Nucleus accumbens (tissue), 56 donors: Measurements from ENCODE around the gene IRF4.
"Not testable (repeated sequence)": the region's sequence is repeated elsewhere in the genome, so short reads cannot be mapped to it uniquely, and the experiment has no call there.

Source experiments
- DNase-seq, 56 donors: peaks; one replicate each; lab custom pipeline; 2025; lab: John Stamatoyannopoulos, UW

IRF4 gene

DNA sequence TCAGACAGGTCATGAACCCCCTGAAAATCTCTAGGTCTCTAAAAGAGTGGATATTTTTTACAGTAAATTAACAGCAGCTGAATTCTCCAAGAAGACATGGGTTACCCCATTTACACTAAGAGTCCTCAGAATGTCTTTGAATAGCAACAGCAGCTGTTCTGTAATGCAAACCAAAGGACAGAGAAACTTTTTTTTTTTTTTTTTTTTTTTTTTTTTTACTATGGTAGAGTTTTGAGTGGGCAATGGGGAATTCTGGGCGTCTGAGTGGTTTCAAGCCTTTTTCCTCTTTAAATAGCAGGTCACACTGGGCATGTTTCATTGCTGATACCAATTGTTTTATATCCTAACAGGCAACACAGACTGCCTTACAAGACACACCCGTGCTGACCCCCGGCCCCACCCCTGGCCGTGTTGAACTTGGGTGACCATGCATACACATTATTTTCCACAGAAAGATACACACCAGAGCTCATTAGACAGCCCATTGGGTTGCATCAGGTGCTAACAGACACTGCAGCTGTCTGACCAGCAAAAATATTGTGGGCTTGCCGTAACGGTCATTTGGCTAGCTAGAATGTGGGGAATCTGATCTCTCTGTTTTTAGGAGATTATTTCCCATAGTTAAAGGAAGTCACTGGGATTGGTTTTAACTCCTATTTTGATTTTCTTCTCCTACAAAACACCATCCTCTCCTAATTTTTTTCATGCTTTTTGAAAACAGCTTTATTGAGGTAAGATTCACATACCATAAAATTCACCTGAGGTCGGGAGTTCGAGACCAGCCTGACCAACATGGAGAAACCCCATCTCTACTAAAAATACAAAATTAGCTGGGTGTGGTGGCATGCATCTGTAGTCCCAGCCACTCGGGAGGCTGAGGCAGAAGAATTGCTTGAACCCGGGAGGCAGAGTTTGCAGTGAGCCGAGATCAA, 26.7 kb upstream of the IRF4 start:
- no peak for DNase-seq

DNA sequence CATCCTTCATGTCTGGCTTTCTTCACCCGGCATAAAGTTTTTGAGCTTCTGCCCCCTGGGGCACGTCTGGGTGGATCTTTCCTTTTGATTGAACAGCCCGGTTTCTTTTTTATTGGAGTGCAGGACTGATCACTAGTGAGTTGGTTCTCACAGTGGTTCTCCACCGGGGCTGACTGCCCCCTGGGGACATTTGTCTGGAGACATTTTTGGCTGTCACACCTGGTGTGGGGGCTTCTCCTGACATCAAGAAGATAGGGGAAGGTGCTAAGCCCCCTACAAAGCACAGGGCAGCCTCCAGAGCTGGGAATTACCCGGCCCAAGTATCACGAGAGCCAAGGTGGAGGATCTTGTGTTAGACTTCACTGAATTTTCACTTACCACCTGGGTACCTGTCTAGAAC, 25.7 kb upstream of the IRF4 start:
- no peak for DNase-seq

DNA sequence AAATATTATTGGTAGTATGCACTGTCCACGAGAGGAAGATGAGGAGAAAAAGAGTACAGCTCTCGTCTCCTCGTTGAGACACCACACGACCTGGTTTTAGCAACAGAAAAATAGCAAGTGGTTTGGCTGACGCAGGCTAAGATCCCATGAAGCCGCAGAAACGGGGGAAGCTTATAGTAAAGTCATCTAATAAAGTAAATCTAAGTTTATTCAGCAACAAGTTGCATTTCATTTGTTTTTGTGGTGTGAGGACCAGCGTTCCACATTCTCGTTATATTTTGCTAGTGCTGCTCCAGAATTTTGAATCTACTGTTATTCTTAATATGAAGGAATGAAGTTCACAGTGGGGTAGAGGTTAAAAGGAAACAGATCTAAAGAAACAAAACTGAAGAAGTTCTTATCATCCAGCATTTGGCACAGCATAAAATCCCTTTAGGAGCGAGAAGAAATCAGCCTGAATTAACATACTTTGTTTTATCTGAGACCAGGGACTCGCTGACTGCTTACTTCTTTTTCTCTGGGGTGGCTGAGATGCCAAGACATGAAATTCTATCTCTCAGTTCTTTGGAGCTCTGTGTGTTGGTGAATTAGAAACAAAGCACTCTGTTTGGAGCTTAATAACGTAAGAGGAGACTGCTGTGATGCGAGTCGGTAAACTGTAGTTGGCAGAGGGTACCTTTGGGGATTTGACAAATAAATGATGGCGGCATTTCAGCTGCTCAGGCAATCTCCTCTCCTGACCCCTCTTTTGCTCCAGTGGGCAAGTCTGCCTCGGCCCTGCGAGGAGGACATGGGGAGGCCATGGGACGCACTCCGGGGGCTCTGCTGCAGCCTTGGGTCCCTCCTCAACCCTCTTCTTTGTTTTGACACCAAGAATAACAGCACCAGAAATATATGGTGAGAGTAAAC, 24.9 kb upstream of the IRF4 start:
- no peak for DNase-seq

DNA sequence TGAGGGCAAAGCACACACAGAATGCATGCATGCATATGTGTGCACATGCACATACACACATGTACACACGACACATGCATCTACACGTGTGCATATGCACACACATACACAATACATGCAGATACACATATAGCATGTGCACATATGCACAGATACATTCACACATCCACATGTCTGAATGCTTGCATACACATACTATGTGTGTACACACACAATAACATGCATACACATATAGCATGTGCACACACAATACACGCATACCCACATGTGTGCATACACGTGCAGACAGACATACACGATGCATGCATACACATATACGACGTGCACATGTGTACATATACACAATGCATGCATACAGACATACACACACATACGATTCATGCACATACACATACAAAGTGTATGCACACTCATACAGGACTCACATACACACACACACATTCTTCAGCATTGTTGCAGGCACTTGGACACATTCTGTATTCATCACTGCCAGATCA, 24.2 kb upstream of the IRF4 start:
- DNase-seq: no peak

DNA sequence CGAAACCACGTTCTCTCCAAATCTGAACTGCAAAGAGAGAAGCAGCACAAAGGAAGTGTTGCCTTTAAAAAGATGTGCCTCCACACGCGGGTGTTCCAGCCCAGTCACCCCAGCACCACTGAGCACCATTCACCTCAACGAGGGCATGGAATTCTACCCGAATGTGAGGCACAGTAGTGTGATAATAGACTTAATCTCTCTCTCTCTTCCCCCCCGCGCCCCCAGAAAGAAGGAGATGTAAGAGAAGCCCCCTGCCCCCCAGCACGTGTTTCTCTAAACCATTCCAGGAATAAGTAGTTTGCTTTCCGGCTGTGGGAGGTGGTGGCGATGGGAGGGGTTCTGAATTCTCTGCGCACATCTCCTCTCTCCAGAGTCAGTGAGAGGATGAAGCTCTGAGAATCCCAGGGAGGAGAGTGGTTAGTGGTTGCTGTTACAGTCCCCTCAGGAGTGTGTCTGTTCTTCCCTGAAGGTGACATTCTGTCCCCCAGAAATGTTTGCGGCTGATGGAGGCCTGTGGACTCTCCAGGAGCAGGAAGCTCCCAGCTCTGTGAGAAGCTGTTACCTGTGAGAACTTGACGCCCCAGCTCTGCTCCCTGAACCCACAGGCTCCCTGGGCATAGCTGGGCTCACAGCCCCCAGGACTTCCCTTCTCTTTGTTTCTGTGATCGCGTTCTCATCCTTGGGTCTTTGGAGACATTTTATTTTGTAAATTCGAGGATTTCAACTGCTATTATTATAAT, 23.5 kb upstream of the IRF4 start:
- no peak for DNase-seq

DNA sequence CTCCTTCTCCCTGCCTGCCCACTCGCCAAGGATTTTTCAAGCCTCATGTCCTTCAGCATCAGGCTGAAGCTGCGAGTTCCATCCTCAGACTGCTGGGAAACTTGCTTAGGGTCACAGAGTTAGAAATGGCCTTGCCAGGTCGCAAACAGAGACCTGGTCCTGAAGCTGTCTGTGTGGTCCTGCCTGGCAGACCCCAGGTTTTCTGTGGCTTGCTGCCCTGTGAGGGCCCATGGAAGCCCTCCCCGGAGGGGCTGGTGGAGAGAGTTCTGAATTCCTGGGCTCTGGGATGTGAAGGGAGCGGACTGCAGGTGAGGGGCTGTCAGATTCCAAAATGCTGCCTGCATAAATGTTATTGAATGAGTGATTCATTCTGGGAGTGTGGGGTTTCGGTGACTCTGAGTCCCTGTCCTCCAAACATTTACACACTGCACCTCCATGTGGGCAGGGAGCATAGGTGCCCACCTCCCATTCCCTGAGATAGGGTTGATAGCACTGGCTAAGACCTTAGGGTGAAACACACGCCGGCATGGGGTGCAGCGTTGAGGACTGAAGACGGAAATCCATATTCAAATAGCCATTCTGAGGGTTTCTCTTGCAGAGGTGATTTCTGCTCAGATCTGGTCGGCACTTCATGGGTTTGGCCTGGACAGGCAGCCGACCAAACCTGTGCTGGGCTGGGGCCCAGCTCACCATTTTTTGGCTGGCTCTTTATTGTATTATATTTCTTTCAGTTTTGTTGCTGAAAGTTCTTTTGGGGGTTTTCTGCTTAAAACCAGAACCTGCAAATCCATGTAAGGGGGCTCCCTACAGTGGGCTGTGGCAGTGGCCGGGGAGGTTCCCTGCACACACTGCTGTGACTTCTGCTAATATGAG, 21.8 kb upstream of the IRF4 start:
- no peak for DNase-seq

DNA sequence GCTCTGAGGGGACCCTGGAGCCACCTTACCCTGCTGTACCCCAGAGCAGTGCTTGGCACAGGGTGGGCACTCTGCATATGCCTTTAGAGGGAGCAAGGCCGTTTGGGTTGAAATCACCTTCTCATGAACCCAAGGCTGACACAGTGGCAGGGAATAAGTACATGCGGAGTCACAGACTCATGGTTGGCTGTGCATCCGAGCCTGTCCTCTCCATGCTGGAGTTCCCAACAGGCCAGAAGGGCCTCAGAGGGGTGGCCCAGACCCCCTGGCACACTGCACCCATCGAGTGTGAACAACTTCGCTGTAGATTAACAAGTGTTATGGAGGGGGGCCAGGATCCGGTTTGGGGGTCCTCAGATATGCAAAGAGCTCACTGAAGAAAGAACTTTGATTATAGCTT, 21.0 kb upstream of the IRF4 start:
- no peak for DNase-seq

DNA sequence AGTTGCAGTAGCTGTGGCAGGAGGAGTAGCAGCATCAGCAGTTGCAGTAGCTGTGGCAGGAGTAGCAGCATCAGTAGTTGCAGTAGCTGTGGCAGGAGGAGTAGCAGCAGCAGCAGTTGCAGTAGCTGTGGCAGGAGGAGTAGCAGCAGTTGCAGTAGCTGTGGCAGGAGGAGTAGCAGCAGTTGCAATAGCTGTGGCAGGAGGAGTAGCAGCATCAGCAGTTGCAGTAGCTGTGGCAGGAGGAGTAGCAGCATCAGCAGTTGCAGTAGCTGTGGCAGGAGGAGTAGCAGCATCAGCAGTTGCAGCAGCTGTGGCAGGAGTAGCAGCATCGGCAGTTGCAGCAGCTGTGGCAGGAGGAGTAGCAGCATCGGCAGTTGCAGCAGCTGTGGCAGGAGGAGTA, 19.7 kb upstream of the IRF4 start:
- not testable (repeated sequence) for DNase-seq

DNA sequence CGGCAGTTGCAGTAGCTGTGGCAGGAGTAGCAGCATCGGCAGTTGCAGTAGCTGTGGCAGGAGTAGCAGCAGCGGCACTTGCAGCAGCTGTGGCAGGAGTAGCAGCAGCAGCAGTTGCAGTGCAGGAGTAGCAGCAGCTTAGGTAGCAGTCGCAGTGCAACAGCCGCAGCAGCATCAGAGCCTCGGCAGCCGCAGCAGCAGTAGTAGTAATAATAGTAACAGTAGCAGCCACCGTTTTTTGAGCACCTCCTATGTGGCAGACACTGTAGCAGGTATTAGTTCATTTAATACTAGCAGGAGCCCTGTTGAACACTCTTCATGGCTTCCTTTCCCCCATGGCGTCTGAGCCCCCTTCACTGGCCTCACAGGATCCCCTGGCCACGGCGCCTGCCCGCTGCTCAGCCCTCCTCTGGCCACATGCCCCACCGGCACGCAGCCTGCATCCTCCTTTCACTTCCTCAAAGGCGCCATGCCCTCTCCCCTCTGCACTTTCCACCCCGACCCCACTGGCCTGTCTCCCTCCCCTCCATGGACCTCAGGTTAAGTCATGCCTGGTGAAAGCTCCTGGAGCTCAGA, 19.1 kb upstream of the IRF4 start:
- DNase-seq: no peak

DNA sequence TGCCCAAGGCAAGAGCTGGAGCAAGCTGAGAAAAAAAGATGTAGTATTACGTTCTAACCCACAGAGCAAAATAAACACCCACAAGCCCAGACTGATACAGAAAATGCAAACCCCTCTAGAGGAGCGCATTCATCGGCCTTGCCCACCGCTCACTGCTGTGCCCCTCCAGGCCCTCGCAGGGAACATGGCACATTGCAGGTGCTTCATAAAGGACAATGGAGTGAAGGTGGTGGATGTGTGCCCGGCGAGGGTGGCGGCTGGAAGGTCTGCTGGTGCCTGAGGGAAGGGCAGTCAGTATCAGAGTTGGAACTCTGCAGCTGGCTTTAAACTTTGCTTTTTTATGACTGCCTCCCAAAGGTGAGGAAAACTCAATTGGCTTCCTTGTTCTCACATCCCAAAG, 18.5 kb upstream of the IRF4 start:
- DNase-seq: no peak

DNA sequence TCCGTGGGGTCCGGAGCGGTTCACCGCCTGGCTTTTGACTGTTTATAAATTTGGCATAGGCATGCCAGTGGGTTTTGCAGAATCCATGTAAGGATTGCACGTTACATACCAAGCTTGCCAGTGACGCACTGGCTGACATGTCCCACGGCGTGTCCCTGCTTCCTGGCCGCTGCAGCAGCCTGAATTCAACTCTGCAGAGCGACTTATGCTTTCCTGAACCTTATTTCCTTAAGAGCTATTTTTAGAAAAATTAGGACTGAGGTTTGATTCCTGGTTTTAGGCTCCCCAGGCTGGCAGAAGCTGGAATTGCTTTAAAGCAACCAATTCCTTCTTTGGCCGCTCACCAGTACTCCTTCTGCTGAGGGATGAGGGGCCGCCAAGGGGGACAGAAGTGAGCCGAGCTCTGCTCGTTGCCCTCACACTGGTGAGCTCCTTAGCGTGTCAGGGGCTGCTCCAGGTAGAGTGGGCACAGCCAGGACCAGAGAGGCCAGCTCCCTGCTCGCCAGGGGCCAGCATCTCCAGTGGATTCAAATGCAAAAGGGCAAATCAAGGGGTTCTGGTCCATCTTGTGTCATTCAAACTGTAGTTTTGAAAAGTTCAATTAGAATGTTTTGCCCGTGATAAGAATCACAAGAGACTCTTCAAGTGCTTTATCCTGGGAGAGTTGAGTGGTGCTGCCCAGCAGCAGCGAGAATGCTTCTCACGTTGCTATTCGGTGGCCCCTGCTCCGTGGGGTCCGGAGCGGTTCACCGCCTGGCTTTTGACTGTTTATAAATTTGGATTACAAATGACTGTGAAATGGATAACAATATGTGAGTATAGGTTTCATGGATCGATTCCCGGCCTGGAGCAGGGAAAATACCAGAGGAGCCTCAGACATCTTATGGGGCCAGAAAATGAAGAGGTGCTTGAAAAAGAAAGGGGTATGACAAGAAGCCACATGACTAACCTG, 17.5 kb upstream of the IRF4 start:
- DNase-seq: no peak

DNA sequence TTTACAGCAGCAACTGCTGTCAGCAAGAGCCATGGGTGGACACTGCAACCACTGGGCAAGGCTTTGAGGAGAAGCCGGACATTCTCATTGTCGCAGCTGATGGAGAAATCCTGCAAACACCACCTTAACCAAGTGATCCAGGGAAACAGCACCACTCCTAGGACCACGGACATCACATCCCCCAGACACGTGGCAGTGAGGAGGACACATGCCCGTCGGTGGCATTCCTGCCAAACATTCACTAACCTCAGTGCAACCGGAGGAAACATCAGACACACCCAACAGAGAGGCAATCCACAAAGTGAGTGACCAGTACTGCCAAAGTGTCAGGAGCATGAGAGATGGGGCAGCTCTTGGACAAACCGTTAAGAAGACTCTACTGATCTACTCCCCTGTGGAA, 16.6 kb upstream of the IRF4 start:
- no peak for DNase-seq

DNA sequence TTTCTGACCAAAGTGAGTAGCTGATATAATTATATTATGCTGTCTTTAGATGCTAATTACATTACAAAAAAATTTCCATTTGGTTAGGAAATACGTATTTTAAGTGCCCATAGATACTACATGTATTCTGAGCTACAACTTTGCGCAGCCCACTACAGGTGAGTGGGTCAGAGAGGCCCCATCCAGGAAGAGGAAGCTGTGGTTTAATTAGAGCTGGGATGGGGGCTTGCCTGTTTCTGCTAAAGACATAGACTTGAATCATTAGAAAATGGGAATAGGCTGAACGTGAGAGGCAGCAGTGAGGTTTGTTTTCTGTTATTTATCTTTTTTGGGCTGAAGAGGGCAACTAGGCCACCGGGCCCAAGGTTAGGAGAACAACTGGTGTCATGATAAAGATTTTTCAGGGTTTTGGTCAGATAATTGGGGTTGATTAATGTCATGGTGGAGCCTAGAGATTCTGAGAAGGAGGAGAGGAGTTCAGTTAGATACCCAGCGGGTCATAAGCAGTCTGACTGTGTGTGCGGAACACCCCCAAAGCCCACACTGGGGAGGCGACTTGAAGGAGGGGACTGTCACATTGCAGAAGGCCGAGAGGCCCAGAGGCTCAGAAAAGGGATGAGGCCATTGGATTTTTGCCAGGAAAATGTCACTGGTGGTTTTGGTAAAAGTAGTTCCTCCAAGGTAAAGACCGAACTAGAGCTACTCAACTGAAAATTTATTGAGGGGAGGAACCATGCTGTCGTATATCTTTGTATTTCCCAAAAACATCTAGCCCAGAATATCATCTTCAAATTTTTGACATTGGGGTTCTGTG, 14.5 kb upstream of the IRF4 start:
- no peak for DNase-seq

DNA sequence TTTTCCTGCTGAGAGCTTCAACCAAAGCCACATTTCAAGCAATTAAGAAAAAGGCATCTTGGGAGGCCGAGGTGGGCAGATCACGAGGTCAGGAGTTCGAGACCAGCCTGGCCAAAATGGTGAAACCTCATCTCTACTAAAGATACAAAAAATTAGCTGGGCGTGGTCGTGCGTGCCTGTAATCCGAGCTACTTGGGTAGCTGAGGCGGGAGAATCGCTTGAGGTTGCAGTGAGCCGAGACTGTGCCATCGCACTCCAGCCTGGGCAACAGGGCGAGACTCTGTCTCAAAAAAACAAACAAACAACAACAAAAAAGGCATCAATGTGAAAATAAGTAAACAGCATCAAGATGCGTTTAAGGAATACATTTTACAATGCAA, 13.9 kb upstream of the IRF4 start:
- not testable (repeated sequence) for DNase-seq

DNA sequence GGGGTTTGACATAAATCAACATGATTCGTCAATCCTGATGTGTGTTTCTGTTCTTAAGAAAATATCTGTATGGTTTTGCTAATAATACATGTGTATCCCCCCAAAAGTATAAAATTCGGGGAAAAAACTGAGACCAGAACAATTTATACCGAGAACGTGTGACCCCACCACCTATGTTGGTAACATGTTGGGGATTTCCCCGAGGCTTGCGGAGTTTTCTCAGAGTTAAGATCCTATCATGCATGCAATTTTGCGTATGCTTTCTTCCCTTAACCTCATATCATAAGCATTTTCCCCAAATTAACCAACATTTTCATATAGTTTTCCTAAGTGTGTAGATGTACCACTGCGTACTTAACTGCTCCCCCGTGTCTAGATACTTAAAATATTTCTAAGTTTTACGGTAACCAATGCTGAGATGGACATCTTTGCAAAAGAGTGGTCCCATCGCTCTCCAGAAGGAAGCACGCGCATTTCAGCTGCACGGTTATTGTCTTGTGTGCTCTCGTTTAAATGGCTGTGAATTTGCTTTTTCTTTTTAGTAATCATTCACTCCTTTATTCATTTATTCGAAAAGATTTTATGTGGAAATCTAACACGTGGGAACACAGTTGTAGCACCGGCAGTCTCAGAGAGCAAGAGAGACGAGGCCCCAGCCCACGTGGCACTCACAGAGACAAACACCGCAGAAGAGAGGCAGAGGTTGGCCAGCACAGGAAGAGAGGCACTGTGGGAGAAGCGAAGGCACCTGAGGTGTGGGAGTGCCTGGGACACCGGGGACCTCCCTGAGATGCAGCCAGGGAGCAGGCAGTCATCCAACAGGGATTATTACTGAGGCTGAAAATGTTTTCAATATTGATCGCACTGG, 13.2 kb upstream of the IRF4 start:
- DNase-seq: no peak

DNA sequence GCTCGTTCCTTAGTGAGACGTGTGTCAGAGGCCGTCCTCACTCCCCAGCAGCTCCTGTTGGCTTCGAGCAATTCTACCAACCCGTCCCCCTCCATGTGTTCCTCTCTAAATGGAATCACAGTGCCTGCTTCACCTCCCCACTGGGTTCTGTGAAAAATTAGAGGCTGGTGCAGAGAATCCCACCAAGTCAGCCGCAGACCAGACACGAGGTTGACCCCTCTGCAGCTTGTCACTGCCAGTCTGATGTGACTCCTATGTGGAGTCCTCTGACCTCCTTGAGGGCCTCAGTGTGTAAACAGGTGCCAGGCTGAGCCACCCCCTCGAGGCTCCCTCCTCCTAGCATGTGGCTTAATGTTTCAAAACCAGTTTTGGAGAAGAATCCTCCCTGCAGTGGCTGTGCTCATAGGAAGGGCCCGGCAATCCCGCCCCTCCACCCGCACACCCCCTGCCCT, 12.6 kb upstream of the IRF4 start:
- DNase-seq: no peak
